GM18909 (cell line): Measurements from ENCODE around the gene NDFIP1.

Experiments
- ATAC-seq: cut with Tn5 transposase; IDR thresholded peaks from one replicate; pipeline ENCODE4 v1.9.1; 2021; ENCODE audit warnings: mild to moderate bottlenecking; ENCODE audit not compliant: unreplicated experiment, poor library complexity

Gene NDFIP1

DNA sequence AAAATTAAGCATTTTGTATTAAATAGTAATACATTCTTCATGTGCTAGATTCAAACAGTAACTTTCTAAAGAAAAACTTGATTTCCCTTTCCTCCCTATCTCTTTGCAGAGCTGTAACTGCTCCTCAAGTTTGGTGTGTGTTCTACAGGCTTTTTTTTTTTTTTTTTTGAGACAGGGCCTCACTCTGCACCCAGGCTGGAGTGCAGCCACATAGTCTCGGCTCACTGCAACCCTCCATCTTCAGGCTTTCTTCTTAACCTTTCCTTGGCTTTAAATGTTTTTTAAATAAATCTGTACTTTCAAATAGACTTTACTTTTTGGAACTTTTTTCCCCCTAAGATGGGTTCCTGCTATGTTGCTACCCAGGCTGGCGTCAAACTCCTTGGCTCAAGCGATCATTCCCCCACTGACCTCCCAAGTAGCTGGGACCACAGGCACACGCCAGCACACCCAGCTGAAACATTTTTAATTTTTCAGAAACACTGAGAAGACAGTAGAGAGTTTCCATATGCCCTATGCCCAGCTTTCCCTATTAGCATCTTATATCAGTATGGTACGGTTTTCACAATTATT lies 9.1 kb downstream of the NDFIP1 start:
- no peak for ATAC-seq

- no peak for ATAC-seq
Observed at GRCh38 chr5:142118155-142118686, 9.6 kb downstream of the NDFIP1 start.

- ATAC-seq, result no peak
Observed at GRCh38 chr5:142119051-142119625, 10.6 kb downstream of the NDFIP1 start.

DNA sequence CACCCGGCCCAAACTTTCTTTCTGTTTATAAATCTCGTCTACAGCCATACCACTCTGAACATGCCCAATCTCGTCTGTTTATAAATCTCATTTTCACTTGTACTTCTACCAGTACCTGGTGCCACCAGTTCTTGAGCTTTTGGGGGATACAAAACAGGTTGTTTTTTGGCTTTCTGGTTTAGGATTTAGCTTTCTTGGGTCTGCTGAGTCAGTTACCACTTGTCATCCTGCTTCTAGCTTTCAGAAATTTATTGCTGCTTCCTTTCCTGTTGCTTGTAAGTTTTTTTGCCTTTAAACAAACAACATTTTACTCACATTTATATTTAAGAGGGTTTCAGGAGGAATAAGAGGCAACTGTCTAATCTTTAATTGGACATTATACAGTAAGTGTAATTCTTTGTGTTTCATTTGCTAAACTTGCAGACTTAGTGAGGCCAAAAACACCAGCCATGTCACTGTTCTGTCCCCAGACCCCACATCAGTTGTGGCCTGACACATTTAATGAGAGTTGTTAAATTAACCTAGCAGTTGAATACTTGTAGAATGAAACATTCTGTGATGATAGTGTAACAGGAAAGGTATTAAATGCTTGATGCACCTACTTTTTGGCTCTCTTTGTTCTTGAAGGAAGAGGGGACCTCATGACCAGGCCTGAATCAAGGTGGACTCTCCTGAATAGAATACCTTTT lies 11.8 kb downstream of the NDFIP1 start:
- ATAC-seq, result no peak

DNA sequence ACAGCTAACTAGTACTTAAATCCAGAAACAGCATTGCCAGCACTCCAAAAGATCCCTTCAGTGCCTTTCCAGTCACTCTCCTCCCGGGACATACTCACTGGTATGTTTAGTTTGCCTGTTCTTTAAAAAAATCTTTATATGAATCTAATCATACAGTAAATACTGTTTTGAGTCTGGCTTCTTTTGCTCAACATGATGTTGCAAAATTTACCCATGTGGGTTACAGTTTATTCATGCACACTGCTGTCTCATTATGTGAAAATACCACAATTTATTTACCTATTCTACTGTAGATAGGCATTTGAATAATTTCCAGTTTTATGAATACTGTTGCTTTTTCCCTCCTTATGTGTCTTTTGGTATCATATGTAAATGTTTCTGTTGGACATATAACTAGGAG lies 13.5 kb downstream of the NDFIP1 start:
- ATAC-seq, result no peak

DNA sequence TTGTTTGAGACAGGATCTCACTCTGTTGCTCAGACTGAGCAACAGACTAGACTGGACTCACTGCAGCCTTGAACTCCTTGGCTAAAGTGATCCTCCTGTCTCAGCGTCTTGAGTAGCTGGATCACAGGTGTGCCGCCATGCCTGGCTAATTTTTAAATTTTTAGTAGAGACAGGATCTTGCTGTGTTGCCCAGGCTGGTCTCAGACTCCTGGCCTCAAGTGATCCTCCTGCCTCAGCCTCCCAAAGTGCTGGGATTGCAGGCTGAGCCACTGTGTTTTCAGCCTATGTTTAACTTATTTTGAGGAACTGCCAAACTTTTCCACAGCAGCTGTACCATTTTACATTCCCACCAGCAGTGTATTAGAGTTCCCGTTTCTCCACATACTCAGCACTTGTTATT lies 16.8 kb downstream of the NDFIP1 start:
- ATAC-seq, result no peak

DNA sequence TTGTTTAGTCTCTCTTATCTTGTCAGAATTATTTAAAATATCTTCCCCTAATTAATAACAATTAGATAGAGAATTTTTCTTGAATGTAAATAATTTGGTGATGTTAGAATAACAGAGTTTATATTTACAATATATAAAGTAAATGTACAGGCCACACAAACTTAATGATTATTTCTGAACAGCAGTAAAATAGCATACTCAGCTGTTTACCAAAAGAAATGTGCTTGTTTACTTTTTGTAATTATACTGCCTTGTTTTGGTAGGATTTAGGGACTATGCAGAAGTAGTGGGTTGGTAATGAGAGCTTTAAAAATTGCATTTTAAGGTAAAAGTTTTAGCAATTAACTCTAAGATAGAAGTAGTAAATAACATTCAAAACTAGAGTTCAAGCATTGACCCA lies 17.4 kb downstream of the NDFIP1 start:
- no peak for ATAC-seq

DNA sequence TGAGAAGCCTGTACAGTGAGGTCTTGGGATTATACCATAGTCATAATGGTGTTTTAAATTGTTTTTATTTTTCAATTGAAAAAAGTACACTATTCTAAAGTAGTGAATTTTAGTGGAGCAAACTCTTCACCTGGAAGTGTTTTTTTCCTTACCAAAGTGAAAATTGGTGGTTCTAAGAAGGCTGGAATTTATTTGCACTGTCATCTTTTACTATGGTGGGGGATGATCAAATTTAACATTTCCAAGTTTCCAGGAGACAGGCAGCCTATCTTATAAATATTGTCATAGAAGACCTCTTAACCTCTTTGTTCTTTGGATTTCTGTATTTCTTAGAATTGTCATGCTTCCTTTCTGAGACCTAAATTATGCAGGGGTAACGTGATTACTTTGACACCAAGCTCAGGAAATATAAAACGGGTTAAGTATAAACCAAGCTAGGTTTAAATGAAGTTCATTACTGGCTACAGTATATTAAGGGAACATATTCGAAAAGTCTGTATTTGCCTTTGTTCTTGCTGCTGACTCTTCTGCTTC lies 20.2 kb downstream of the NDFIP1 start:
- no peak for ATAC-seq

DNA sequence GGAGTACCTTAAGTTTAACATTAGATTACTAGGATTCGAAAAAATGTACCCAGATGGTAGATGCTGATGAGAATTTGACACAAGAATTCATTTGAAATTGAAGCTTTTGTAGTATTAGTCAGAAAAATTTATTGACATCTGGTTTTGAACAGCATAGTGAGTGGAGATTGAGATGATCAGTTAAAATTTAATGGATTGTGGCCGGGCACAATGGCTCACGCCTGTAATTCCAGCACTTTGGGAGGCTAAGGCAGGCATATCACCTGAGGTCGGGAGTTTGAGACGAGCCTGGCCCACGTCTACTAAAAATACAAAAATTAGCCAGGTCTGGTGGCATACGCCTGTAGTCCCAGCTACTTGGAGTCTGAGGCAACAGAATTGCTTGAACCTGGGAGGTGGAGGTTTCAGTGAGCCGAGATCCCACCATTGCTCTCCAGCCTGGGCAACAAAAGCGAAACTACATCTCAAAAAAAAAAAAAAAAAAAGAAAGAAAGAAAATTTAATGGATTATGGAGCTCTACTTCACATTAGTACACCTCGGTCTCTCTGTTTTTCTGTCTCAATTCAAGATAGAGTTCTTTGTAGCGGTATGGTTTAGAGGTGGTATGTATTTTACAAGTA lies 21.0 kb downstream of the NDFIP1 start:
- ATAC-seq, result no peak

DNA sequence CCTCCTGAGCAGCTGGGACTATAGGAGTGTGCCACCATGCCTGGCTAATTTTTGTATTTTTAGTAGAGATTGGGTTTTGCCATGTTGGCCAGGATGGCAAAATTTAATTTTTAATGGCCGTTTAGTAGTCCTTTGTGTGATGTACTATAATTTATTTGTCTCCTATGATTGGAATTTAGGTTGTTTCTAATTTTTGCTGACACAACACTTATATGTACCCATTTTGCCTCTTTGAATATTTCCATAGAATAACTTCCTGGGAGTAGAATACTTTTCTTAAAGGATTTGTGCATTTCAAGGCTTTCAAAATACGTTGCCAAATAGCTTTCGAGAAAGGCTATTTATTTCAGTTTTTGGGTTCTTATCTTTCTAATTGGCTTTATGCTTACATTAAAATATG lies 22.8 kb downstream of the NDFIP1 start:
- no peak for ATAC-seq

GRCh38 chr5:142132916-142133315 lies 24.3 kb downstream of the NDFIP1 start:
- ATAC-seq, result no peak

DNA sequence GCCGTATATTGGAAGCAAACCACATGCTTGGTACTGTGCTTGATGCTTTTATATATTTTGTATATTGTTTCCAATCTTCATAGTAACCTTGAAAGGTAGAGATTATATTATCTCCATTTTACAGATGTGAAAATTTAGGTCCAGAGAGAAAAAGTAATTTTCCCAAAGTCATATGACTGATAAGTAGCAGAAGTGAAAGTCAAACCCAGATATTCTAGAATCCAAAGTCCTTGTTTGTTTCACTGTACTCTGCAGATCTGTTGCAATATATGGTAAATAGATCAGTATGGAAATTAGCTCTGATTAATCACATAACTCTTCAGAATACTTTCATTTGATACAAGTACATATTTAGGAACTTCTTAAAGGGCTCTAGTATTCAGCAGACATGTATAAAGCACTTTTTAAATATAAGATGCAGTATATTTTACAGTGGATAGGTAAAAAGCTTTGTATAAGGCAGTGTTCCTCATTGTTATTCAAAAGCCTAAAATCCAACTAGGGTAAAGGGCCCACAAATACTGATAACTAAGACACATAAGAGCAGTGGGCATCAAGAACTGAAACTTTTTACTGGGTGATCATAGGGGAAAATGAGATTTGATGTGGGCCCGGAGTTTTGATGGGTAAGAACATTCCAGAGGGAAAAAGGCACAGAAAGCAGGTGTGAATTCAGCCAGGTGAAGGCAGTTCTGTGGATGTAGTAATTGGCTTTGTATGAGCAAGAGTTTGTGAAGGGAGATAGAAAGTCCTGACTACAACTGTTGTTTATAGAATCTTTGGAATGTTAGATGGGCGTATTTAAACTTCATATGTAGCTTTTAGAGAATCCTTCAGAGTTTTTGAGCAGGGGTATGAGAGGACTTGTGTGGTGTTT lies 25.0 kb downstream of the NDFIP1 start:
- ATAC-seq, result no peak

DNA sequence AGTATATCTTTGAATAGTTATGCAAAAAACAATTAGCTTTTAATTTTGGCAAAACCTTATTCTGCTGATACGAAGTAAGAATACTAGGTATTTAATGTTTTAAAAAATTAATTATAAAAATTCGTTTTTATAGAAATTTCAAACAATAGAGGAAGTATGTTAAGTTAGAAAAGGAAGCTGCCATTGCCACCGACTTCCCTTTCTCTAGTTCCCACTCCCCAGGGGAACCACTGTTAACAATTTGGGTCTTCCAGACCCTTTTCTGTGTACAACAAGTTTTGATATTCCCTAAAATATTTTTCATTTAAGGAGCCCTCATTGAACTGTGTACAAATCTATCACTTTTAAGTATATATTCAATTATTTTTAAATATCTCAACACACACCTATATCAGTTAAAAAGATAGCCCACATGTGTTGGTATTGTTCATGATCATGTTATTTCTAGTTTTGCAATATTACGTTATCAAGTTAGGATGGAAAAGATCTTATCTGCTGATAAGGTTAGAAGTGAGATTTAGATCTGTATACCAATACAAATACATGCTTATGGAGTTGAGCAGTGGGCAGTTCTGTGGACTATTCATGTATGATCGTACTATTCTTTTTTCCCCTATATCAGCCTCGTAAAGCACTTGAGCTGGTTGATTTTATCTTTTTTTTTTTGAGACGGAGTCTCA lies 25.9 kb downstream of the NDFIP1 start:
- no peak for ATAC-seq

- no peak for ATAC-seq
Observed at GRCh38 chr5:142141463-142141862, 32.9 kb downstream of the NDFIP1 start.

- no peak for ATAC-seq
Observed at GRCh38 chr5:142143878-142144277, 35.3 kb downstream of the NDFIP1 start.

DNA sequence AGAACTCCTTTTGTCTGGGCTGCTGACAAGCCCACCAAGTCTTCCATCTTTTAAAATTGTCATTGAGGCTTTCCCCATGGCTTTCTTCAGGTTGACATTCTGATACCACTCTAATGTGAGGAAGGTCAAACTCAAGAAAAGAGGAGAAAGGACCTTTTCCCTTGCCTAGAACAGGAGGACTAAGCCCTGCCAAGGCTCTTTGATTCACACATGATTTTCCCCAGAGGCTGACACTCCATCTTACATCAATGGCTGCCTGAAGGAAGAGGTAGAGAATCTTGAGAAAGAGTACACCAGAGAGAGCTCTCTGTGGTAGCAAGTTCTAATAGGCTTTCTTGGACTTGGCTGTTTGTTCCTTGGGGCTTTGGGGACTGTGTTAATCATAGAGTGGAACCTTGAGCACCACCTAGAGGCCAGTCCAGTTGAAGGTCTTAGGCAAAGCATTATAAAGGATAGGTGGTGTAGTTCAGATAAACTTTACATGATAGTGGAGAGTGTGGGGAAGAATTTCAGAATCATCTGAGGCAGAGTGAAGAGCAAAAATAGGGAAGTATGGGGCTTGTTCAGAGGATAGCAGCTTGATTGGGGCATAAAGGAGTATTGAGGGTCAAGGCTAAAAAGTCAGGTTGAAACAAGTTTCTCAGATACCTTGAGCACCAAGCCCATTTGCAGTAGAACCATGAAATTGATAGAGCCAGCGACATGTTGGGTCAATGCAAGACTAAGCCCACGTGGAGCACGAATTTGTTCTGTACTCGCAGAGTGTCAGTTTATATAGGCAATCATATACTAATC lies 36.7 kb downstream of the NDFIP1 start:
- peak; percentile 70 for ATAC-seq

- no peak for ATAC-seq
Observed at GRCh38 chr5:142149363-142149762, 40.8 kb downstream of the NDFIP1 start.

GRCh38 chr5:142150431-142150830 lies 41.9 kb downstream of the NDFIP1 start:
- ATAC-seq, result no peak
